H1 (cell line): ENCODE measurements around the gene SENP1.

Experiments
- ATF2 ChIP-seq: IDR thresholded peaks from 2 replicates; pipeline ENCODE4 v1.6.1; 2012; ENCODE audit warnings: low read length, inconsistent platforms
- ATF3 ChIP-seq: IDR thresholded peaks from 2 replicates; pipeline ENCODE4 v1.6.1; 2011; ENCODE audit warnings: low read depth, mild to moderate bottlenecking, low read length; ENCODE audit not compliant: insufficient read depth
- CREB1 ChIP-seq: IDR thresholded peaks from 2 replicates; pipeline ENCODE4 v1.6.1; 2012; ENCODE audit warnings: inconsistent platforms
- CTCF ChIP-seq, 3 experiments: IDR thresholded peaks; 1 replicate in 2 of 3; 2 replicates in 1 of 3; pipeline versions ENCODE4 v1.5.1 to v1.6.1; 2011; ENCODE audit warnings: low read length in 3 of 3, mild to moderate bottlenecking in 3 of 3, inconsistent platforms in 2 of 3, low read depth in 1 of 3, moderate library complexity in 1 of 3; ENCODE audit not compliant: insufficient read depth in 1 of 3; ENCODE audit errors: control extremely low read depth in 1 of 3
- EZH2 ChIP-seq: fragments of 200-600 bp; sonication (generic); IDR thresholded peaks from 2 replicates; pipeline ENCODE4 v1.7.1; 2012; ENCODE audit warnings: low read depth, mild to moderate bottlenecking, moderate library complexity, low read length, inconsistent platforms; ENCODE audit not compliant: severe bottlenecking
- JUN ChIP-seq: IDR thresholded peaks from 2 replicates; pipeline ENCODE4 v1.6.1; 2011; ENCODE audit warnings: low read depth, mild to moderate bottlenecking, improper control_type of control experiment, low read length
- KDM1A ChIP-seq: fragments of 200-600, 300-600 bp; sonication (generic); IDR thresholded peaks from 2 replicates; pipeline ENCODE4 v1.7.1; 2016; ENCODE audit warnings: mild to moderate bottlenecking, low read length, borderline replicate concordance
- NRF1 ChIP-seq: IDR thresholded peaks from 2 replicates; pipeline ENCODE4 v1.6.1; 2011; ENCODE audit warnings: mild to moderate bottlenecking, low read depth, low read length, improper control_type of control experiment
- RAD21 ChIP-seq, 2 experiments: IDR thresholded peaks in 1 of 2; conservative IDR thresholded peaks in 1 of 2; 2 replicates each; pipeline ENCODE4 v1.6.1; 2011; ENCODE audit warnings: low read depth in 2 of 2, low read length in 2 of 2, improper control_type of control experiment in 1 of 2, inconsistent platforms in 1 of 2, mild to moderate bottlenecking in 1 of 2, moderate library complexity in 1 of 2
- SRF ChIP-seq: IDR thresholded peaks from 2 replicates; pipeline ENCODE4 v1.6.1; 2011; ENCODE audit warnings: mild to moderate bottlenecking, low read depth, low read length, moderate library complexity
- TCF12 ChIP-seq: IDR thresholded peaks from 2 replicates; pipeline ENCODE4 v1.6.1; 2011; ENCODE audit warnings: low read depth, mild to moderate bottlenecking, low read length

- no peak for TF ChIP-seq CTCF (IDR thresholded peaks at IDR 0.05; ENCODE audit: control extremely low read depth in 1 of 3, insufficient read depth in 1 of 3, low read depth in 1 of 3, low read length in 3 of 3)
- TF ChIP-seq CREB1, result no peak
- TF ChIP-seq NRF1, result no peak
- TF ChIP-seq SRF, result no peak
- no peak for TF ChIP-seq KDM1A
- no peak for TF ChIP-seq RAD21 (IDR thresholded peaks at IDR 0.05 in 1 of 2, conservative IDR thresholded peaks at IDR 0.05 in 1 of 2; ENCODE audit: low read depth in 2 of 2, low read length in 2 of 2)
- no peak for TF ChIP-seq ATF2
- no peak for TF ChIP-seq ATF3
- no peak for TF ChIP-seq TCF12
- no peak for TF ChIP-seq EZH2
- TF ChIP-seq JUN, result no peak
Measured at GRCh38 chr12:48028541-48029431, 77.1 kb downstream of the SENP1 start.
